Fibroblast of upper back skin (primary cell): ENCODE data around the gene CELSR1.
A peak's percentile ranks its signal among the peaks of the same experiment; 100 is the strongest.

Source experiments
- DNase-seq: peaks from one replicate; pipeline ENCODE4 v3.0.0-alpha.2; 2013

Gene CELSR1

GRCh38 chr22:46346680-46347405 lies 190.6 kb downstream of the CELSR1 start:
- no peak for DNase-seq

GRCh38 chr22:46340676-46341075 lies 196.7 kb downstream of the CELSR1 start:
- DNase-seq, result no peak

GRCh38 chr22:46339956-46340355 lies 197.5 kb downstream of the CELSR1 start:
- DNase-seq, result no peak

- DNase-seq, result no peak
These were observed 198.8 kb downstream of the CELSR1 start for GRCh38 chr22:46338636-46339035.

- DNase-seq, result no peak
These were observed 199.6 kb downstream of the CELSR1 start for GRCh38 chr22:46337870-46338269.

GRCh38 chr22:46336119-46337078 lies 201.0 kb downstream of the CELSR1 start:
- no peak for DNase-seq

- peak; percentile 81 for DNase-seq
These were observed 202.0 kb downstream of the CELSR1 start, which contains the start of gene TRMU for GRCh38 chr22:46335201-46336118. TRMU (plus strand) TSS chr22:46335714; CDS start chr22:46335765, 51 bp downstream.

GRCh38 chr22:46331496-46331895 lies 205.9 kb downstream of the CELSR1 start:
- DNase-seq, result no peak

- DNase-seq, result no peak
These were observed 207.0 kb downstream of the CELSR1 start for GRCh38 chr22:46330426-46330825.

- no peak for DNase-seq
These were observed 207.8 kb downstream of the CELSR1 start for GRCh38 chr22:46329616-46330015.

- no peak for DNase-seq
These were observed 208.6 kb downstream of the CELSR1 start for GRCh38 chr22:46328797-46329196.

GRCh38 chr22:46327691-46328465 lies 209.5 kb downstream of the CELSR1 start:
- DNase-seq, result no peak

- no peak for DNase-seq
These were observed 211.2 kb downstream of the CELSR1 start for GRCh38 chr22:46326066-46326680.

GRCh38 chr22:46323162-46323561 lies 214.3 kb downstream of the CELSR1 start:
- DNase-seq, result no peak

- no peak for DNase-seq
These were observed 214.7 kb downstream of the CELSR1 start for GRCh38 chr22:46322711-46323110.

GRCh38 chr22:46320716-46321386 lies 216.6 kb downstream of the CELSR1 start:
- no peak for DNase-seq

- DNase-seq, result no peak
These were observed 217.2 kb downstream of the CELSR1 start for GRCh38 chr22:46320166-46320710.

GRCh38 chr22:46319319-46319718 lies 218.1 kb downstream of the CELSR1 start:
- DNase-seq, result no peak

- DNase-seq, result no peak
These were observed 218.8 kb downstream of the CELSR1 start for GRCh38 chr22:46318576-46318975.

GRCh38 chr22:46317646-46318045 lies 219.8 kb downstream of the CELSR1 start:
- DNase-seq, result no peak

- DNase-seq, result no peak
These were observed 221.4 kb downstream of the CELSR1 start for GRCh38 chr22:46315976-46316375.
